Measurements from ENCODE around the gene RRAS2. TPM values are rescaled to one million over a fixed set of nuclear protein-coding genes. Genes with fewer than 3 reads are reported as not detected.
A peak's percentile ranks its signal among the peaks of the same experiment; 100 is the strongest.

Gene RRAS2
- total and polyA plus RNA-seq, 10 of the 15 experiments (the other 5 are each of a cell fraction or from before 2014, with no cell fraction given), result 26.9 to 72.4 (median 45.4) TPM

DNA sequence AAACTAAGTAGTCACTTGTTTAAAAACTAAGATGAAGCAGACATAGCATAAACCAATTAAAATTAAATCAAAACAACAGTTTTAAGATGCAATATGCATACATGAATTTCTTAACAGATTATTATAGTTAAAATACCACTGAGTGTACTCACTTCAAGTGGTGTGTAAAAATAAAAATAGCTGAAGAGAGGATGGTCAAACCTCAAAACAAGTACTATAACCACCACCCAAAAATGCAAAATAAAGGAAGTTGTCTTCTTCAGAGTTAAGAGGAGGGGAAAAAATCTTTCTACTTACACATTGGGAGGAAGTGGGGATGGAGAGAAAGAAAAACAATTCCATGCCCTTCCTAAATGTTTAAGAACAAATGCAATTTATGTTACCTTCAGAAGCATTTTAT lies 31.9 kb downstream of the RRAS2 start:
- peak overlapping the region; percentile 26; the same call in 1 of the 2 replicates for H3K4me3 ChIP-seq
- POLR2A ChIA-PET, result interaction anchor here (1.0 to 1.2 kb wide), 2 partner anchors 18 to 26 kb away, joined by 3 to 4 read pairs; no protein-coding TSS in a partner anchor
- H3K27me3 ChIP-seq (replicated peaks in 1 of 2; ENCODE audit: control insufficient read depth in 2 of 2, insufficient read depth in 2 of 2, low read length in 1 of 2), result no peaks in the 10 kb centered on the region
- H3K4me1 ChIP-seq (ENCODE audit: control insufficient read depth, insufficient read depth, low read length), result peaks cover 33% of the 10 kb centered on the region
- DNase-seq (ENCODE audit: low read depth, low spot score) (no peak), FAIRE-seq (no peak), ATAC-seq (peak; percentile 9; the same call in 2 of the 3 replicates)
- BruUV-seq (replicated peaks), result no TSS peak
- H3K9ac ChIP-seq (ENCODE audit: control insufficient read depth, insufficient read depth, low read length), result no peak overlapping the region
- RAD21 ChIA-PET (ENCODE audit: unreplicated experiment), result interaction anchor here (0.6 to 3.8 kb wide), 3 partner anchors 9 to 19 kb away, joined by 3 to 31 read pairs (median 4); no protein-coding TSS in a partner anchor
- H3K4me2 ChIP-seq (ENCODE audit: control insufficient read depth, insufficient read depth), result peak overlapping the region; percentile 9
- in situ Hi-C loops (cut with MboI), result no loop called here
- H3K9me3 ChIP-seq (replicated peaks; ENCODE audit: control insufficient read depth, insufficient read depth, low read length), result no peaks in the 10 kb centered on the region; the same call in 1 of the 3 replicates
- SMC1A ChIA-PET (ENCODE audit: uncharacterized antibody, unreplicated experiment), result interaction anchor here (1.0 to 5.3 kb wide), 4 partner anchors 11 to 91 kb away, joined by 3 to 89 read pairs (median 10); no protein-coding TSS in a partner anchor
- peak overlapping the region; percentile 59 for H3K27ac ChIP-seq (ENCODE audit: control insufficient read depth, insufficient read depth)
- CTCF ChIA-PET, result interaction anchor here (0.7 to 2.3 kb wide), 3 partner anchors 15 to 19 kb away, joined by 3 to 6 read pairs (median 4); no protein-coding TSS in a partner anchor
- H3K36me3 ChIP-seq (ENCODE audit: control insufficient read depth in 2 of 2, insufficient read depth in 2 of 2, low read length in 1 of 2), result no peaks in the 10 kb centered on the region
- no peaks in the 10 kb centered on the region for H4K20me1 ChIP-seq (ENCODE audit: control insufficient read depth, insufficient read depth)
- TF ChIP-seq RFX5 (IDR thresholded peaks at IDR 0.05; ENCODE audit: low read depth, low read length) (no peak), SPI1 (IDR thresholded peaks at IDR 0.05; ENCODE audit: borderline replicate concordance, insufficient read depth, low read depth, low read length) (peak; percentile 41; the same call in 1 of the 2 replicates), TBL1XR1 (IDR thresholded peaks at IDR 0.05; ENCODE audit: low read depth, low read length) (no peak), MEF2A (IDR thresholded peaks at IDR 0.05; ENCODE audit: insufficient read depth, low read depth, low read length) (0 out of 2 replicates have a peak, but pooled peaks have one; percentile 7), TCF12 (IDR thresholded peaks at IDR 0.05; ENCODE audit: low read depth, low read length) (no peak), ZSCAN29 (IDR thresholded peaks at IDR 0.05) (no peak), RUNX3 (IDR thresholded peaks at IDR 0.05; ENCODE audit: low read length) (peak; percentile 72)
- TF ChIP-seq, protein P1, sequence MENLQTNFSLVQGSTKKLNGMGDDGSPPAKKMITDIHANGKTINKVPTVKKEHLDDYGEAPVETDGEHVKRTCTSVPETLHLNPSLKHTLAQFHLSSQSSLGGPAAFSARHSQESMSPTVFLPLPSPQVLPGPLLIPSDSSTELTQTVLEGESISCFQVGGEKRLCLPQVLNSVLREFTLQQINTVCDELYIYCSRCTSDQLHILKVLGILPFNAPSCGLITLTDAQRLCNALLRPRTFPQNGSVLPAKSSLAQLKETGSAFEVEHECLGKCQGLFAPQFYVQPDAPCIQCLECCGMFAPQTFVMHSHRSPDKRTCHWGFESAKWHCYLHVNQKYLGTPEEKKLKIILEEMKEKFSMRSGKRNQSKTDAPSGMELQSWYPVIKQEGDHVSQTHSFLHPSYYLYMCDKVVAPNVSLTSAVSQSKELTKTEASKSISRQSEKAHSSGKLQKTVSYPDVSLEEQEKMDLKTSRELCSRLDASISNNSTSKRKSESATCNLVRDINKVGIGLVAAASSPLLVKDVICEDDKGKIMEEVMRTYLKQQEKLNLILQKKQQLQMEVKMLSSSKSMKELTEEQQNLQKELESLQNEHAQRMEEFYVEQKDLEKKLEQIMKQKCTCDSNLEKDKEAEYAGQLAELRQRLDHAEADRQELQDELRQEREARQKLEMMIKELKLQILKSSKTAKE (IDR thresholded peaks at IDR 0.05; ENCODE audit: low read depth, poor library complexity, severe bottlenecking), result peak; percentile 23
- intact Hi-C loops (cut with micrococcal nuclease; ENCODE audit: unreplicated experiment), result loop anchor here (2.0 kb wide), 1 partner anchor 30 kb away; no protein-coding TSS in a partner anchor
- H3K79me2 ChIP-seq (ENCODE audit: control insufficient read depth, insufficient read depth, low read length), result peaks cover 91% of the 10 kb centered on the region
- H2AFZ ChIP-seq (ENCODE audit: control insufficient read depth, low read depth, low read length), result no peak overlapping the region
